Stimulated activated CD4-positive, alpha-beta T cell treated with anti-CD3 and anti-CD28 coated beads, Interleukin-2, amount 100 ng/mL, for 4 hours (primary cell): ENCODE measurements around the gene DPF3.

Experiments
- DNase-seq: peaks from one replicate; pipeline ENCODE4 v3.0.0-alpha.2; 2020; ENCODE audit warnings: low read depth

DPF3 gene

DNA sequence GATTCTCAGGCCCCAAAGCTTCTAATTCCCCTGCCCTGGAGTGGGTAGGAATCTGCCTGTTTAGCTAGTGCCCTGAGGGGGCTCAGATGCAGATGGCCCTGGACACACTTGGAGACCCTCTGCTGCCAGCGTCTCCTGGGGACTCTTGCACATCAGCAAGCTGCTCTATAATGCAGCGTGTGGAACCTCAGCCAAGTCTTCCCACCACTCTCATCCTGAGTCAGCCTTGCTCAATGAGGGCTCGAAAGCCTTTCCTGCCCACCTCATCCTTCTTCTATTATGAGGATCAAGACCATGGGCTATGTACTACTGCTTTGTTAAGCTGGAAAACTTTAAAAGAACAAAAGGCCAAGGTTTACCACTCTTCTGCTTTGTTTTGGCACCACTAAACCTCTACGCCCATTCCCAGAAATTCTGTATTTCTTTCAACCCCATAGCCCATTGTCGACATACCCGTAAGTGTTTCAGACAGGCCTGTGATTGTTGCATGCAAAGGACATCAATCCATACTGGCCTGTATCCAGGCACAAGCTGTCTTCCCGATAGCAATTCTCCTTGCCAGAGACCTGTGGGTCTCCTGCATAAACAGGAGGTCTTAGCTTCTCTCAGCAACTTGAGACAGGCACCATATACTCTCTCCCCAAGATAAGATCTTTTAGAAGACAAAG, 246.9 kb downstream of the DPF3 start:
- DNase-seq, result no peak

- DNase-seq, result no peak
These were observed 248.2 kb downstream of the DPF3 start for GRCh38 chr14:72645706-72646105.

DNA sequence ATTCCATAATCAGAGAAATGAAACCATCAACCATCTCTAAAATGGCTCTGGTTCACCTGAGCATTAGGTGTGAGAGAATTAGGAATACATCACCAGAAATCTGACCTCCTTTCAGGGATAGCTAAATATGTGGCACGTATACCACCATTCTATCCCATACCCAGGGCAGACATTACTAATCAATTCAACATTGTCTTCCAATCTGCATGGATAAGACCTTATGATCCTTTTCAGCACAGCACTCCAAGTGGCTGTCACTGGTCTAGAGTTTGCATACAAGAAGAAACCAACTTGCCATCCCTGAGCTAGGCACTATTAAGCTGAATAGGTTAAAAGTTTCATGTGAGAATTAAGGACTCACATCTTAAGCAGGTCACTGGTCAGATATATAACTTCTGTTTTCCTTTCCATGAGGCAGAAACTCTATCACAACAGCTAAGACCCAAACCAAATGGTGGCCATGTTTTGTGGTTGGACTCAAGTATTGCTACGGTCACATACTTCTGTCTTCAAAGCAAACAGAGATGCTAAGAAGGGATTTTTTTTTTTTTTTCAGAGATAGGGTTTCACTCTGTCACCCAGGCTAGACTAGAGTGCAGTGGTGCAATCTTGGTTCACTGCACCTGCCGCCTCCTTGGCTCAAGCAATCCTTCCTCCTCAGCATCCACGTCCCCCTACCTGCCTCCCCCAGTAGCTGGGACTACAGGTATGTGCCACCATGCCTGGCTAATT, 249.0 kb downstream of the DPF3 start:
- DNase-seq, result no peak

GRCh38 chr14:72644038-72644437, 249.9 kb downstream of the DPF3 start:
- DNase-seq, result no peak

DNA sequence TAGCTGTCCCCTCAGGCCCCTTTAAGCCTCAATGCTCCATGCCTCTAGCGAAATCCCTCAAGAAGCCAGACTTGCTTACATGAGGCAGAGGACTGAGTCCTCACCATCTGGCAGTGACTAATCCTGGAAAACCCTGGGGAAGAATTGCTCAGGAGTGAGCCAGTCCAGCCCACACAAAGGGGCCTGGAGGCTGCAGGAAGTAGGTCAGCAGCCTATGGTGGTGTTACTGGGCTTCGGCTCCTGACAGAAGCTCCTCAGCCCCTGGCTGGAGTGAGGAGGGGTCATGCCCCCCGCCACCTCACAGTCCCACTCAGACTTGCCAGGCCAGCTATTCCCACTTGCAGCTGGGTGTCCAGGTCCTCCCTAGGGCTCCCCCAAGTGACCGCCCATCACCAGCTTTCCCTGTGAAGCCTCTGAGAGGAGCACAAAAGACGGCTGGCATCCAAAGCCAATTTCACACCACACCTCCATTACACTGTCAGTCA, 250.5 kb downstream of the DPF3 start:
- DNase-seq, result no peak

DNA sequence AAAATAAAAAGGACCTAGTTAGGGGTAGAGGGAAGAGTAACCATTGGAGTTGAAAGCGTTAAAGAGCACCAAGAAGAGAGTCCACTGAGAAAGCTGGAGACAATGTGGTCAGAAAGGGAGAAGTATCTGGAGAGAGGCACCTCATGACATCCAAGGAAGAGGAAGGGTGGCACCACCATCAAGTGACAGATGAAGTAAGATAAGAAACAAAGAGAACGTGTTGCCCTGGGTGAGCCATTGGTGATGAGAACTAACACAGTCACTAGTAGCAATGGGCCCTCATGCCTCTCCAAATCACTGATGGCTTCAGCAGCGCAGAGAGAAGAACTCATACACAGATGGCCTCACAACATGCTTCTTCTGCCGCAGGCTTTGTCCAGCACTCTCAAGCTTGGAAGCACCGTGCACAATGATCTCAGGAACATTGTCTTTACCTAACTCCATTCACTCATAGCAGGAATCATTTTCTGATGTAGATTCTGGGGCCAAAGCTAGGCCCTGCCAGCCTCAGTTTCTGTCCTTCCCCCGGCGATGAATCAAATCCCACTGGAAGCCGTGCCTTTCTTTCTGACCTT, 252.9 kb downstream of the DPF3 start:
- DNase-seq, result no peak

DNA sequence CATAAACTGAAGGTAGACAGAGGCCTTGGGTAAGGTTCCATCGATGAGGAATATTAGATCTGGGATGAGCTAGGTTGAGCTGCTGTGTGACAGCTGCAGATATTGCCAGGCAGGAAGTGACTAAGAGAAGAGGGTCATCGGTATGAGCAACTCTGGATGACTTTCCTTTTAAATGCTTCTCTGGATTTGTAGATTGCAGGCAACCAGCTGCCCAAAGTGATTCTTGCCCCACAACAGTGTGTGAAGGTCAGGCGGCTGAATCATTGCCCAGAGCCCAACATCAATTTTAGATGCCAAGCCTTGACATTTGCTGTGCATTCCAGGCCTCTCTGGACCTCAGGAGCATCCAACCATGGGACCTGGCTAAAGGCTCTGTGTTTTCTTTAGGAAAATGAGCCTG, 255.9 kb downstream of the DPF3 start:
- no peak for DNase-seq

GRCh38 chr14:72636871-72637270, 257.0 kb downstream of the DPF3 start:
- no peak for DNase-seq

DNA sequence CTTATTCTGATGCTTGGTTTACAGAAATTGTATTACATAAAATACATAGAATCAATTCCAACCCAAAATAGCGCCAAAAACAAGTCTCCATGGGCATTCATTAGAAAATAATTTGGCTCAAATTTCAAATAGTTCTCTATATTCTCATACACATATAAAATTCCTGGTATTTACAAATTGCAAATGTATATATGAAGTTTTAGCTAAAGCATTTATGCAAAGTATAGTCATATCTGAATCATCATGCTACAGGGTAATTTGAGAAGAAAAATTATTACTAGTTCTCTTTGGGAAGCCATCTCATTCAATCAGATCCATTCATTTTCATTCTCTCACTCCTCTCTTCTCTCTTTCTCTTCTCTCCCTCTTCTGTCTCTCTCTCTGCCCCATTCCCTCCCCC, 257.8 kb downstream of the DPF3 start:
- DNase-seq, result no peak

- DNase-seq, result no peak
These were observed 258.9 kb downstream of the DPF3 start for GRCh38 chr14:72634691-72635616.

DNA sequence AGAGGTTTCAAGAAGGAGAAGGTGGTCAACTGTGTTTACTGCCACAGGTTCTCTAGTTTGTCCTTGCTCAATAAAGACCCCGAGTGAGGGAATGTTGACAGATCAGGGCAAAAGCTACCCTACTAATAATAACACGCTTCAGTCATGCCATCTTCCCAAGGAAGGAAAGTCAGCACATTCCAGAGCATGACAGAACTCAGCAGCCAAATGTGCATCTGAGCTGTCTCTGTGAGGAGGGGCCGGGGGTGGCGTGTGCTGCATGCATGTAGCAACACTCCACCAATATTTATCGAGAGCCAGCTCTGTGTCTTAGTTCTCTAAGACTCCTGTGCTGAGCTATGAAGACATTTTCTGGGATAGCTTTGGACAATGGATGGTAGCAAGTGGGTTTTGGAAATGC, 260.4 kb downstream of the DPF3 start:
- no peak for DNase-seq

- no peak for DNase-seq
These were observed 261.2 kb downstream of the DPF3 start for GRCh38 chr14:72632727-72633126.

GRCh38 chr14:72631401-72631800, 262.5 kb downstream of the DPF3 start:
- no peak for DNase-seq

DNA sequence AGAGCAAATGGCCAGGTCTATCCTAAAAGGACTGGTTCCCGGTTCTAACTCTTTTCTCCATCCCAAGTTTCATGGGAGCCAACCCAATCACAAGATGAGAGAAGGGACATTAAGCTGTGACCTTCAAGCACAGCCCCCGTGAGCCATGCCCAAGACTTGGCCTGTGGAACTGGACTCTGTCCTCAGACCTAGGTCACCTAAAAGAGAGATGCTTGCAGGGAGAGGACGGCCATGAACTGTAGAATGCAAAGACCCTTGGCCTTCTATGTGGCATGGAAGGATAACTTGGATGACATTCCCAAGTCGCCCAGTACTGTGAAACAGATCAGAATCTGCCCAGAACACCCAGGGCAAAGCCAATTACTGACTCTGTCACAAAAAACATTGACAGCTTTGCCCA, 263.5 kb downstream of the DPF3 start:
- DNase-seq, result no peak

DNA sequence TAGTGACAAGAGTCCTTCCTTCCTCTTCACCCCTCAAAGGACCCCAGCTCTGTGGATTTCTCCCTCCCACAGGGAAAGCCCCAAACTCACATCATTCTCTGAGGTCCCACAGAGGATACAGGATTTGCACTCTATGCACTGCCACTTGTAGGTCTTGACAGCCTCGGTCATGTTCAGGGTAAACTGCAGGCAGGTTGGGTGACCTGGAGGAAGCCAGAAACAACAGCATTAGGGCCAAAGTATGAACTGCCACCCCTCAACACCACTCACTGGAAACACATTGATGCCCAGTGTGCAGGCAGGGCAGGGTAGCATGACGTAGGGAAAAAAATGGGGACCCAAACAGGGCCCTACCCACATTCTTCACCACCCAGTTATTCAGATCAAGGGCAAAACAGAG, 264.4 kb downstream of the DPF3 start:
- DNase-seq, result no peak

DNA sequence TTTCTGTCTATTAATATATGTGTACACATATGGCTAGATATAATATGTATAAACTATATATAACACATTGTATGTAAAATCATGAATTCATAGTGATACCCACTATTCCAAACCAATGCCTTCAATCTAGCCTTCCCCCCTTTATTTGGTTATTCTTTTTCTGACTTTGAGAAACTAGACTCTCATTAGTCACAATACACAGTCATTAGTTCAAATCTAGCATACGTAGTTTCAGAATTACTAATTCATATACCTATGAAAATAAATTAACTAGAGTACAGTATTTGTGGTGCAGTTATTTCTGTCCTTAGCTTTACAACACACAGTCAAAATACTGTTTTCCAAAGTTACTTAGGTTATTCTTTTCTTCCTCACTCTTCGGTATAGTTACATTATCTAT, 268.2 kb downstream of the DPF3 start:
- no peak for DNase-seq

DNA sequence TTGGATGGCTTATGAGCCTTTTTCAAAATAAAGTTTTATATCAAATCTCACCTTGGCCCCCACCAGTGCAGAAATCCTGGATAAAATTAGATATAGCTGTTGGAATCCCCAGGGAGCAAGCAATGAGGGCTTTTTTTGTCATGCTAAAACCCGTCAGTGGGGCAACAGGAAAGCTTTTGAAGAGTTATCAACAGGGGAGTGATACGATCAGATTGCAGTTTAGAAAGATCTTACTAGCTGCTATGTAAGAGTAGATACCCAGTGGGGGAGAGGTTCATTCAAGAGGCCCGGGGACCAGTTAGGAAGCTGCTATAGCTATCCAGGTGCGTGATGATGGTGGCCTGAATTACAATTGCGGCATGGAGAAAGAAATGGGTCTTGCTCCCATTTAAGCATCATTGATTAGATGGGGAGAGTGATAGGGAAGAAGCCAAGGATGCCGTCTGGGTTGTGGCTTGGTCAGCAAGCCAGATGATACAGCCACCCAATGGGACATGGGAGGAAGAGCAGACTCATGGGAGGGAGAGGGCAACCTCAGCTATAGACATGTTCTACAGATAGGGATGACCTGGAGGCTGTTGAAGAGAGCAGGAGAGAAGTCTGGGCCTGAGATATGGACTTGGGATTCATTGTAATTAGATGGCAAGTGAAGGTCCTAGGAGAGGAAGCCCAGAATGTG, 272.4 kb downstream of the DPF3 start:
- no peak for DNase-seq

DNA sequence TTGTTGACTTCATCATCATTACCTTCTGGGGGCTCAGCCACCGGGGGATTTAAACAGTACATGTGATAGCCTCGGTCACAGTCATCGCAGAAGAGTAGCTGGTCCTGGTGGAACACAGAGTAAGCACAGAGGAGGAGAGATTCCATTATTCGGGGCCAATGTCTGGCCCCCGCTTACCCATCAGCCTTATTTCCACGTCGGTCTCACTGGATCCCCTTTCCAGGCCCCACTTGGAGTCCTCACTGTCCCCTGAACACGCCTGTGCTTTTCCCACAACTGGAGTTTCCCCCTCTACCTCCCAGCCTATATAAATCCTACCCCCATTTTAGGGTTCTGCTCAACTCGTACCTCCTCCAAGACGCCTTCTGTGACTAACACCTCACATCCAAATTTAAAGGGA, 274.0 kb downstream of the DPF3 start:
- no peak for DNase-seq

DNA sequence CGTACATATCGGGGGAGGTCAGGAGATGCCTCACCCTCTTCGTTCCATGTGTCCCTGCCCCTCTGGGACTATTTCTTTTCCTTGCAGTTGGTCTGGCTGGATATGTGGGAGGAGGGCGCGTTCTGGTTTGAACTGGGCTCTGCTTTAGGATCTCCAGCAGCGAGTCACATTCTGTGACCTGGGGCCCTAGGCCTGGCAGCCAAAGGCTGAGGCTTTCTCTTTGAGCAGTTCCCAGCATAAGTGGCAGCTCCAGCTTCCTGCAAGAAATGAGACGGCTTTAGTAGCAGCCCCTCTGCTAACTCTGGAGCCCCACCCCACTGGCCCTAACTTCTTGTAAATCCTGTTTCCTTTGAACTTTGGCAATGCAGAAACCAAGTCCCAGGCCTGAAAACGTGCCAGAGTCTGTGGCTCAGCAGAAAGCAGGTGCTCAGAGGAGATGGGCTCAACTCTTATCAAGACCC, 274.8 kb downstream of the DPF3 start:
- no peak for DNase-seq

GRCh38 chr14:72618424-72618823, 275.5 kb downstream of the DPF3 start:
- DNase-seq, result no peak

GRCh38 chr14:72617391-72618031, 276.4 kb downstream of the DPF3 start:
- no peak for DNase-seq
